Activated naive CD4-positive, alpha-beta T cell treated with anti-CD3 and anti-CD28 coated beads, Interleukin-2, amount 50 U/mL, for 72 hours (primary cell): ENCODE measurements around the gene MT1E. TPM values are rescaled to one million over a fixed set of nuclear protein-coding genes. Genes with fewer than 3 reads are reported as not detected.
"Not testable (repeated sequence)": the region's sequence is repeated elsewhere in the genome, so short reads cannot be mapped to it uniquely, and the experiment has no call there.

ENCODE experiments used
- ATAC-seq, 2 donors: fragments of 150-1000 bp; cut with Tn5 transposase; 2 replicates each; pipeline ENCODE4 v1.10.0; 2021; ENCODE audit warnings: mild to moderate bottlenecking in 2 of 2, moderate library complexity in 2 of 2
- DNase-seq, 2 donors: peaks; one replicate each; pipeline ENCODE4 v3.0.0; 2021 to 2022; ENCODE audit warnings: low spot score in 2 of 2
- H3K27ac Mint-ChIP-seq, 2 donors: one replicate each; pipeline ENCODE4 v1.8.0; 2022; ENCODE audit warnings: mild to moderate bottlenecking in 2 of 2, mixed read lengths in 2 of 2
- H3K36me3 Mint-ChIP-seq, 2 donors: one replicate each; pipeline ENCODE4 v1.8.0; 2022; ENCODE audit warnings: mixed read lengths in 2 of 2
- H3K9me3 Mint-ChIP-seq, 2 donors: one replicate each; pipeline ENCODE4 v1.8.0; 2022; ENCODE audit warnings: mixed read lengths in 2 of 2
- total RNA-seq, 2 donors: library from RNA; stranded (reverse); gene quantifications; one replicate each; pipeline ENCODE4 v1.2.3, GENCODE V29; 2022

Gene MT1E
- 1 to 10 TPM; 1.6 to 8.7 TPM for total RNA-seq

GRCh38 chr16:56625140-56625942 lies at the start of gene MT1E:
Gene MT1E (plus strand): TSS chr16:56625781. CDS start chr16:56625852, 71 bp downstream.
- peak; percentile 76 to 92 for ATAC-seq
- Mint-ChIP-seq H3K36me3 (peaks cover 0 to 11% of the 10 kb centered on the region in 2 donors), H3K27ac (peak within 1 kb of the TSS in 1 of 2 donors; percentile 54), H3K9me3 (no peaks in the 10 kb centered on the region)
- peak in 1 of 2 donors; percentile 55 for DNase-seq

GRCh38 chr16:56576585-56577299 lies 48.8 kb upstream of the MT1E start:
- Mint-ChIP-seq H3K9me3 (no peaks in the 10 kb centered on the region), H3K36me3 (no peaks in the 10 kb centered on the region), H3K27ac (peak overlapping the region; percentile 46 to 83)
- peak; percentile 87 to 92 for DNase-seq
- ATAC-seq, result peak; percentile 100

- H3K9me3 Mint-ChIP-seq, result no peaks in the 10 kb centered on the region
Observed at GRCh38 chr16:56577300-56577625, 48.3 kb upstream of the MT1E start.

GRCh38 chr16:56580391-56581048 lies 45.1 kb upstream of the MT1E start:
- no peaks in the 10 kb centered on the region for H3K36me3 Mint-ChIP-seq
- ATAC-seq (no peak), DNase-seq (no peak)
- H3K27ac Mint-ChIP-seq, result no peak overlapping the region
- no peaks in the 10 kb centered on the region for H3K9me3 Mint-ChIP-seq

More at GRCh38 chr16:56577300-56577625, 48.3 kb upstream of the MT1E start:
- DNase-seq (no peak), ATAC-seq (no peak)
- Mint-ChIP-seq H3K27ac (peak overlapping the region; percentile 46 to 83), H3K36me3 (no peaks in the 10 kb centered on the region)

GRCh38 chr16:56582911-56583310 lies 42.7 kb upstream of the MT1E start:
- H3K9me3 Mint-ChIP-seq, ATAC-seq, H3K36me3 Mint-ChIP-seq, H3K27ac Mint-ChIP-seq, DNase-seq: not testable (repeated sequence)

- no peak for DNase-seq
Observed at GRCh38 chr16:56583351-56584168, 42.0 kb upstream of the MT1E start.

GRCh38 chr16:56584276-56584675 lies 41.3 kb upstream of the MT1E start:
- peaks cover 0 to 5% of the 10 kb centered on the region in 2 donors for H3K36me3 Mint-ChIP-seq
- H3K9me3 Mint-ChIP-seq, result no peaks in the 10 kb centered on the region
- DNase-seq (no peak), ATAC-seq (no peak)
- no peak overlapping the region for H3K27ac Mint-ChIP-seq

More at GRCh38 chr16:56583351-56584168, 42.0 kb upstream of the MT1E start:
- ATAC-seq, result no peak
- no peaks in the 10 kb centered on the region for H3K9me3 Mint-ChIP-seq
- peaks cover 0 to under 1% of the 10 kb centered on the region in 2 donors for H3K36me3 Mint-ChIP-seq
- H3K27ac Mint-ChIP-seq, result no peak overlapping the region

GRCh38 chr16:56588781-56589140 lies 36.8 kb upstream of the MT1E start:
- H3K9me3 Mint-ChIP-seq, result no peaks in the 10 kb centered on the region
- peaks cover 0 to 12% of the 10 kb centered on the region in 2 donors for H3K36me3 Mint-ChIP-seq
- H3K27ac Mint-ChIP-seq, result no peak overlapping the region
- DNase-seq (no peak), ATAC-seq (no peak)

- peaks cover 0 to 12% of the 10 kb centered on the region in 2 donors for H3K36me3 Mint-ChIP-seq
- DNase-seq, result peak in 1 of 2 donors; percentile 62
- no peaks in the 10 kb centered on the region for H3K9me3 Mint-ChIP-seq
- ATAC-seq, result peak; percentile 64 to 90
- no peak within 1 kb of the TSS for H3K27ac Mint-ChIP-seq
Observed at GRCh38 chr16:56589141-56590039, 36.2 kb upstream of the MT1E start, which contains the start of gene MT3. Gene MT3 (plus strand): TSS chr16:56589528. CDS start chr16:56589591, 63 bp downstream.

- ATAC-seq (no peak), DNase-seq (no peak)
- Mint-ChIP-seq H3K36me3 (peaks cover 0 to 12% of the 10 kb centered on the region in 2 donors), H3K27ac (no peak overlapping the region), H3K9me3 (no peaks in the 10 kb centered on the region)
Observed at GRCh38 chr16:56591377-56592060, 34.1 kb upstream of the MT1E start.

GRCh38 chr16:56593573-56594291 lies 31.8 kb upstream of the MT1E start:
- no peak overlapping the region for H3K27ac Mint-ChIP-seq
- DNase-seq (no peak), ATAC-seq (no peak)
- peaks cover 0 to 10% of the 10 kb centered on the region in 2 donors for H3K36me3 Mint-ChIP-seq
- no peaks in the 10 kb centered on the region for H3K9me3 Mint-ChIP-seq

- peaks cover 0 to 7% of the 10 kb centered on the region in 2 donors for H3K36me3 Mint-ChIP-seq
- DNase-seq (no peak), ATAC-seq (no peak)
- no peaks in the 10 kb centered on the region for H3K9me3 Mint-ChIP-seq
- H3K27ac Mint-ChIP-seq, result no peak overlapping the region
Observed at GRCh38 chr16:56594292-56594619, 31.3 kb upstream of the MT1E start.

GRCh38 chr16:56600398-56600999 lies 25.1 kb upstream of the MT1E start:
- DNase-seq, result no peak
- Mint-ChIP-seq H3K27ac (no peak overlapping the region), H3K9me3 (no peaks in the 10 kb centered on the region), H3K36me3 (no peaks in the 10 kb centered on the region)
- peak; percentile 40 to 63 for ATAC-seq

GRCh38 chr16:56601325-56601724 lies 24.3 kb upstream of the MT1E start:
- DNase-seq, result no peak
- no peak for ATAC-seq
- no peak overlapping the region for H3K27ac Mint-ChIP-seq
- H3K36me3 Mint-ChIP-seq, result no peaks in the 10 kb centered on the region
- no peaks in the 10 kb centered on the region for H3K9me3 Mint-ChIP-seq
